HG02981 (cell line): Measurements from ENCODE around the gene PGLYRP4.

Experiments used
- ATAC-seq: cut with Tn5 transposase; IDR thresholded peaks from one replicate; pipeline ENCODE4 v1.9.1; 2021; ENCODE audit warnings: mild to moderate bottlenecking, moderate library complexity; ENCODE audit not compliant: unreplicated experiment

The PGLYRP4 gene

GRCh38 chr1:153348511-153349362 is at the start of gene PGLYRP4:
TSS of gene PGLYRP4 (minus strand) at chr1:153348841. CDS start at chr1:153347932, 909 bp downstream.
- no peak for ATAC-seq

- no peak for ATAC-seq
These were observed 49.4 kb upstream of the PGLYRP4 start for GRCh38 chr1:153397924-153398651.

- no peak for ATAC-seq
These were observed 48.6 kb upstream of the PGLYRP4 start for GRCh38 chr1:153397051-153397923.

GRCh38 chr1:153396461-153396860 is 47.8 kb upstream of the PGLYRP4 start:
- ATAC-seq, result no peak

- ATAC-seq, result no peak
These were observed 47.1 kb upstream of the PGLYRP4 start for GRCh38 chr1:153395776-153396175.

GRCh38 chr1:153395136-153395685 is 46.6 kb upstream of the PGLYRP4 start:
- no peak for ATAC-seq

- ATAC-seq, result no peak
These were observed 45.8 kb upstream of the PGLYRP4 start for GRCh38 chr1:153394391-153394790.

- ATAC-seq, result no peak
These were observed 45.3 kb upstream of the PGLYRP4 start for GRCh38 chr1:153393926-153394325.

GRCh38 chr1:153392822-153393221 is 44.2 kb upstream of the PGLYRP4 start:
- no peak for ATAC-seq

- no peak for ATAC-seq
These were observed 43.6 kb upstream of the PGLYRP4 start for GRCh38 chr1:153392258-153392657.

- no peak for ATAC-seq
These were observed 42.5 kb upstream of the PGLYRP4 start, which contains the start of gene S100A8 for GRCh38 chr1:153390938-153391710. TSS of gene S100A8 (minus strand) at chr1:153391073. CDS start at chr1:153390535, 538 bp downstream.

GRCh38 chr1:153389973-153390879 is 41.6 kb upstream of the PGLYRP4 start:
- no peak for ATAC-seq

GRCh38 chr1:153389401-153389800 is 40.8 kb upstream of the PGLYRP4 start:
- no peak for ATAC-seq

GRCh38 chr1:153387785-153388184 is 39.1 kb upstream of the PGLYRP4 start:
- no peak for ATAC-seq

GRCh38 chr1:153387001-153387400 is 38.4 kb upstream of the PGLYRP4 start:
- no peak for ATAC-seq

GRCh38 chr1:153386500-153386901 is 37.9 kb upstream of the PGLYRP4 start:
- no peak for ATAC-seq

GRCh38 chr1:153384958-153385580 is 36.4 kb upstream of the PGLYRP4 start:
- ATAC-seq, result no peak

- no peak for ATAC-seq
These were observed 32.1 kb upstream of the PGLYRP4 start for GRCh38 chr1:153380711-153381110.
